ENCODE measurements around the gene SFMBT2.

GRCh38 chr10:7277432-7277831, 133.4 kb downstream of the SFMBT2 start:
- TF ChIP-seq FOXA1 (IDR thresholded peaks at IDR 0.05), result no peak
- no peak for TF ChIP-seq ELF4 (IDR thresholded peaks at IDR 0.05)
- no peak for TF ChIP-seq BHLHE40 (IDR thresholded peaks at IDR 0.05; ENCODE audit: borderline replicate concordance)
- no peak for TF ChIP-seq L3MBTL2 (conservative IDR thresholded peaks at IDR 0.05)
- TF ChIP-seq NFRKB (IDR thresholded peaks at IDR 0.05), result no peak
- no peak for TF ChIP-seq SP1 (IDR thresholded peaks at IDR 0.05)
- no peak for TF ChIP-seq HDGF (IDR thresholded peaks at IDR 0.05; ENCODE audit: borderline replicate concordance)
- TF ChIP-seq SUZ12 (IDR thresholded peaks at IDR 0.05), result no peak

Data from HEK293T (cell line).